GM20000 (cell line): ENCODE measurements around the gene COL6A1.

Experiments used
- DNase-seq: peaks from one replicate; pipeline ENCODE4 v3.0.0; 2012; ENCODE audit warnings: low spot score
- TF ChIP-seq, protein P1 (sequence below): IDR thresholded peaks from 2 replicates; pipeline ENCODE4 v1.5.1; 2012; ENCODE audit warnings: mild to moderate bottlenecking, control low read depth; ENCODE audit errors: extremely low read depth, missing control alignments

Gene COL6A1, protein sequence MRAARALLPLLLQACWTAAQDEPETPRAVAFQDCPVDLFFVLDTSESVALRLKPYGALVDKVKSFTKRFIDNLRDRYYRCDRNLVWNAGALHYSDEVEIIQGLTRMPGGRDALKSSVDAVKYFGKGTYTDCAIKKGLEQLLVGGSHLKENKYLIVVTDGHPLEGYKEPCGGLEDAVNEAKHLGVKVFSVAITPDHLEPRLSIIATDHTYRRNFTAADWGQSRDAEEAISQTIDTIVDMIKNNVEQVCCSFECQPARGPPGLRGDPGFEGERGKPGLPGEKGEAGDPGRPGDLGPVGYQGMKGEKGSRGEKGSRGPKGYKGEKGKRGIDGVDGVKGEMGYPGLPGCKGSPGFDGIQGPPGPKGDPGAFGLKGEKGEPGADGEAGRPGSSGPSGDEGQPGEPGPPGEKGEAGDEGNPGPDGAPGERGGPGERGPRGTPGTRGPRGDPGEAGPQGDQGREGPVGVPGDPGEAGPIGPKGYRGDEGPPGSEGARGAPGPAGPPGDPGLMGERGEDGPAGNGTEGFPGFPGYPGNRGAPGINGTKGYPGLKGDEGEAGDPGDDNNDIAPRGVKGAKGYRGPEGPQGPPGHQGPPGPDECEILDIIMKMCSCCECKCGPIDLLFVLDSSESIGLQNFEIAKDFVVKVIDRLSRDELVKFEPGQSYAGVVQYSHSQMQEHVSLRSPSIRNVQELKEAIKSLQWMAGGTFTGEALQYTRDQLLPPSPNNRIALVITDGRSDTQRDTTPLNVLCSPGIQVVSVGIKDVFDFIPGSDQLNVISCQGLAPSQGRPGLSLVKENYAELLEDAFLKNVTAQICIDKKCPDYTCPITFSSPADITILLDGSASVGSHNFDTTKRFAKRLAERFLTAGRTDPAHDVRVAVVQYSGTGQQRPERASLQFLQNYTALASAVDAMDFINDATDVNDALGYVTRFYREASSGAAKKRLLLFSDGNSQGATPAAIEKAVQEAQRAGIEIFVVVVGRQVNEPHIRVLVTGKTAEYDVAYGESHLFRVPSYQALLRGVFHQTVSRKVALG

DNA sequence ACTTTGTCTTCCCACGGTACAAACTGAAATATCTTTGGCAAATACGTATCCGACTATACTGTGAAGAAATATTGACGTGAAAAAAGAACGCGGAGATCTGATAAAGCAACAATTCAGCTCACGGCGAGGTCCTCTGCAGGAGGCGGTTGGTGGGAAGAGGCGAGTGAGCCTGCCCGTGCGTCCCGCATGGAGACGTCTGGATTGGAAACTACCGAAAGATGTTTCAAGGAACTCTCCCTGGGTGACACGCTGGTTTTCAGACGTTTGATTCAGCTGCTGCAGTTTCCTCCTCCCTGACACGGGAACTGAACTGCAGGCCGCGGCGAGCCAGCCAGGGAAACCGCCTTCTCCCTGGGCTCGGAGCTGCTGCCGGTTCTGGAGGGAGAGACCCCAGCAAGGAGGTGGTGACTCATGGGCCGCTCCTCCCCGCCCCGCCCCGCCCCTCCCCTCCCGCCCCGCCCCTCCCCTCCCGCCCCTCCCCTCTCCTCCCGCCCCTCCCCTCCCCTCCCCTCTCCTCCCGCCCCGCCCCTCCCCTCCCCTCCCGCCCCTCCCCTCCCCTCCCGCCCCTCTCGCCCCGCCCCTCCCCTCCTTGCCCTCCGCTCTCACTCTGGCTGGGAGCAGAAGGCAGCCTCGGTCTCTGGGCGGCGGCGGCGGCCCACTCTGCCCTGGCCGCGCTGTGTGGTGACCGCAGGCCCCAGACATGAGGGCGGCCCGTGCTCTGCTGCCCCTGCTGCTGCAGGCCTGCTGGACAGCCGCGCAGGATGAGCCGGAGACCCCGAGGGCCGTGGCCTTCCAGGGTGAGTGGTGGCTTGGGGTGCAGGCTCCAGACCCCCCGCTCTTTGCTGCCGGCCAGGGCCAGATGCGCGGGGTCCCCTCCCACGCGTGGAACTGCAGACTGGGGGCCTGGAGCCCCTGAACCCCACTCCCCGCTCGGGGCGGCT is at the start of gene COL6A1:
Gene COL6A1, plus strand, starts transcription at position 620 of the 941 bp plus-strand sequence. Its CDS starts 81 bp downstream, at position 701.
- peak; percentile 80 for DNase-seq
- TF ChIP-seq, protein P1, sequence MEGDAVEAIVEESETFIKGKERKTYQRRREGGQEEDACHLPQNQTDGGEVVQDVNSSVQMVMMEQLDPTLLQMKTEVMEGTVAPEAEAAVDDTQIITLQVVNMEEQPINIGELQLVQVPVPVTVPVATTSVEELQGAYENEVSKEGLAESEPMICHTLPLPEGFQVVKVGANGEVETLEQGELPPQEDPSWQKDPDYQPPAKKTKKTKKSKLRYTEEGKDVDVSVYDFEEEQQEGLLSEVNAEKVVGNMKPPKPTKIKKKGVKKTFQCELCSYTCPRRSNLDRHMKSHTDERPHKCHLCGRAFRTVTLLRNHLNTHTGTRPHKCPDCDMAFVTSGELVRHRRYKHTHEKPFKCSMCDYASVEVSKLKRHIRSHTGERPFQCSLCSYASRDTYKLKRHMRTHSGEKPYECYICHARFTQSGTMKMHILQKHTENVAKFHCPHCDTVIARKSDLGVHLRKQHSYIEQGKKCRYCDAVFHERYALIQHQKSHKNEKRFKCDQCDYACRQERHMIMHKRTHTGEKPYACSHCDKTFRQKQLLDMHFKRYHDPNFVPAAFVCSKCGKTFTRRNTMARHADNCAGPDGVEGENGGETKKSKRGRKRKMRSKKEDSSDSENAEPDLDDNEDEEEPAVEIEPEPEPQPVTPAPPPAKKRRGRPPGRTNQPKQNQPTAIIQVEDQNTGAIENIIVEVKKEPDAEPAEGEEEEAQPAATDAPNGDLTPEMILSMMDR, result no peak

DNA sequence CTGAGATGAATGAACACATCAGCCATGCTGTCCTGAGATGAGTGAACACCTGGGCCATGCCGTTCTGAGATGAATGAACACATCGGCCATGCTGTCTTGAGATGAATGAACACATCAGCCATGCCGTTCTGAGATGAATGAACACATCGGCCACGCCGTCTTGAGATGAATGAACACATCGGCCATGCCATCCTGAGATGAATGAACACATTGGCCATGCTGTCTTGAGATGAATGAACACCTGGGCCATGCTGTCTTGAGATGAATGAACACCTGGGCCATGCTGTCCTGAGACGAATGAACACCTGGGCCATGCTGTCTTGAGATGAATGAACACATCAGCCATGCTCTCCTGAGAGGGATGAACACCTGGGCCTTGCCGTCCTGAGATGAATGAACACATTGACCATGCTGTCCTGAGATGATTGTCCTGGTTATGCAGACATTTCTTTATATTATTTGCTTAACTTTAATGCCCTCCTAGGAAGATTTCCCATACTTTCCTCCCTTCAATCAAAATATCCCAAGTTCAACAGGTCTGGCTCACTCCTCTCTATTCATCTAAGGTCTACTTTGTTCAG is 48.6 kb upstream of the COL6A1 start:
- no peak for DNase-seq
- TF ChIP-seq, protein P1, result no peak

DNA sequence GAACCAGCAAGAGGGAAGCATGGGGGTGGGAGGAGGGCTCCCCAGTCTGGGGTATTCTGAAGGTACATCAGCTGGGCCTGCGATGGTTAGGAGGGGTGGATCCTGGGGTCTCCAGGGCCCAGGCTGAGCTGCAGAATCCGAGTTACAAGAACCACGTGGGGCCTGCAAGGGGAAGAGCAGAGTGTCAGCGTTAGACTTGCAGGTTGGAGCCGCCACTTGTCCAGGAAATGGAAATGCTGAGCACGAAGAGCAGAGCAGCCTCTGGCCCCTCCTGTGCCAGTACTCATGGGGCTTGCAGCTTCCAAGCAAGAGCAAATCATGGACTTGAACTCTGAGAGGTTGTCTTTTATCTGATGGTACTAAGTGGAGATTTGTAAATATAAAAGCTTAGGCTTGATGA is 47.5 kb upstream of the COL6A1 start:
- TF ChIP-seq, protein P1, result no peak
- no peak for DNase-seq

DNA sequence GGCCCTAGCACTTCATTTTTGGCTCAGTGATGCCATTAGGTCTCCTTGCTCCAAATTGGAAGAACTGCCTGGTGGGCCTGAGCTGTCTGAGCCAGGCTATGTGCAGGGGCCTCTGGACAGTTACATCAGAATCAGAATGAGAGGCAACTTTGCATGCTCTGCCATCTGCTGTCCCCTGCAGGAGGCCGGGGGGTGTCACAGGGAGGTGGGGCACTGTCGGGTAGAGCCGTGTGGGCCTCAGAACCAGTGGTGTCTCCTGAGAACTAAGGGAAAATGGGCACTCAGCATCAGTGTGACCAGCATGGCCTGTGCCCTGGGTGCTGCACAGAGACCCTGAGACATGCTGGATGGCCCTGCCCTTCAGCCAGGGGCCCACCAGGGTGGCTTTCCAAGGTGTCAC is 47.0 kb upstream of the COL6A1 start:
- no peak for DNase-seq
- TF ChIP-seq, protein P1, result no peak

DNA sequence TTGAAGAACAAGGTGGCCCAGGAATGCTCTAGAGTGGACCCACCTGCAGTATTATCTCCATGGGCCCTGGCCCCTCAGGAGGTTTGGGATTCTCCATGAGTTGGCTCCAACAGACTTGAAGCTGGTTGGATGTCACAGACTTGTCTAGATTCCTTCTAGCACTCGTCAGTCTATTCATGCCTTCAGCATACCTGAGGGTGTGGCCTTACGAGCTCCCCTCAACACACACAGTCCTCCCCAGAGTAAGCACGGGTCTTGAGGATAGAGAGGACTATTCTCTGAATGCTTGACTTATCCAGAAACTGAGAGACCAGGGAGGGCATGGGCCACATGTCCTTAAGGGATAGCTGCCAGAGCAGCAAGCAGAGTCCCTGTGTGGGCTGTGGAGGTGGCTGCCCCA is 45.9 kb upstream of the COL6A1 start:
- TF ChIP-seq, protein P1, result no peak
- DNase-seq, result no peak

DNA sequence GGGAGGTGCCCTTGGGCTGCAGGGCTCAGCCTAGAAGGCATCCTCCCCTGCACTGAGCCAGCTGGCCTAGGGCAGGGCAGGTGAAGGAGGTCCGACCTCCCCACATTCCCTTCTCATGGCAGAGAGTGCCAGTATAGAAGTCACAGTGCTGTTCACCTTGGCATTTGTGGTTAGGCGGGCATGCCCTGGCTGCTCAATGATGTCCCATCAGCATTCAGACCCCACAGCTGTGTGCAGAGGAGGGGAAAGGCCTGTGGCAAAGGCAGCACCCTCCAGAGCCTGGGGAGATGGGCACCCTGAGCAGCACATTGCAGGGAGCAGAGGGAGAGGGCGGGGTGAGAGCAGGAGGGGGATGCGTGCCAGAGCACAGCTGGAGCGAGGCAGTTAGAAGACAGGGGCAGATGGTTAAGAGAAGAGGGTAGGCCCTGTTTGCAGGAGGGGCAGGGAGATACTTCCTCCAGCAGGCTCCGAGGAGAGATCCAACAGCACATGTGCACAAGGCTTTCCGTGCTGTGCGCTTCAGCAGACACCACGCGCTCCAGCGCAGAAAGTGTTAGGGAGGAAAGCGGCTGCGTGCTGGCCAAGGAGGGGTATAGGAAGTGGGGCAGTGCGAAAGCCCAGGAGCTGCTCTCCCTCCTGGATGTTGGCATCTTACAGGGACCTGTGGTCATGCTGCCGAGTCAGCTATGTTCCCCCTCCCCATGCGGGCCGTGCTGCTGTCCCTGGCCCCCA is 43.7 kb upstream of the COL6A1 start:
- TF ChIP-seq, protein P1, result no peak
- no peak for DNase-seq
